Transverse colon (tissue), 4 donors: ENCODE measurements around the gene LEMD1. TPM values are rescaled to one million over a fixed set of nuclear protein-coding genes. Genes with fewer than 3 reads are reported as not detected.

Source experiments
- DNase-seq: peaks from one replicate; pipeline ENCODE4 v3.0.0-alpha.2; 2019
- H3K27ac ChIP-seq, 4 donors: fragments of 200-600 bp; sonication (generic); 2 replicates each; pipeline ENCODE4 v1.5.1; 2016 to 2018; ENCODE audit warnings: inconsistent platforms in 4 of 4
- H3K27me3 ChIP-seq: fragments of 200-600 bp; sonication (generic); 2 replicates; pipeline ENCODE4 v1.5.1; 2017; ENCODE audit warnings: inconsistent platforms
- H3K36me3 ChIP-seq, 4 donors: fragments of 200-600 bp; sonication (generic); 2 replicates each; pipeline ENCODE4 v1.5.1; 2017 to 2019; ENCODE audit warnings: inconsistent platforms in 4 of 4
- H3K4me1 ChIP-seq, 4 donors: fragments of 200-600 bp; sonication (generic); 2 replicates each; pipeline ENCODE4 v1.5.1; 2017 to 2020; ENCODE audit warnings: inconsistent platforms in 4 of 4
- H3K4me3 ChIP-seq, 4 donors: fragments of 200-600 bp; sonication (generic); 1 replicate in 1 of 4; 2 replicates in 3 of 4; pipeline versions ENCODE4 v1.5.1 to v1.6.1; 2017 to 2019; ENCODE audit warnings: inconsistent platforms in 4 of 4
- H3K9me3 ChIP-seq, 2 donors: fragments of 200-600 bp; sonication (generic); 2 replicates each; pipeline ENCODE4 v1.5.1; 2017 to 2019; ENCODE audit warnings: inconsistent platforms in 2 of 2
- EP300 ChIP-seq: sonication (generic); formaldehyde crosslinking; IDR thresholded peaks from one replicate; pipeline ENCODE4 v1.6.1; 2017; ENCODE audit warnings: antibody characterized with exemption, low read depth
- POLR2A ChIP-seq: fragments of 450-650 bp; IDR thresholded peaks from one replicate; pipeline ENCODE4 v1.6.1; 2016; ENCODE audit warnings: antibody characterized with exemption, mild to moderate bottlenecking, moderate library complexity
- POLR2AphosphoS5 ChIP-seq, 3 donors: sonication (generic); formaldehyde crosslinking; IDR thresholded peaks; one replicate each; pipeline ENCODE4 v1.6.1; 2016; ENCODE audit warnings: antibody characterized with exemption in 3 of 3
- WGBS, 2 donors: methylation state at CpG; one replicate each; pipeline ENCODE4 v1.1.5; 2018; ENCODE audit warnings: low coverage in 1 of 2; 5-methylcytosine and 5-hydroxymethylcytosine counted together
- in situ Hi-C, 4 donors: fragments of 200-750 bp; cut with MboI; loops; one replicate each; pipeline versions ENCODE4 v1.15.0 to v1.15.1; 2017; ENCODE audit warnings: low sequenced_read_pairs in 3 of 4, low pct_ligation_motif_present in 1 of 4, low pct_unique_long_range_greater_than_20kb in 1 of 4
- intact Hi-C: fragments of 100-400 bp; cut with DNase I; formaldehyde crosslinking; loops from one replicate; pipeline ENCODE4 v1.15.1; 2023; ENCODE audit warnings: low total_unique reads
- total RNA-seq, 4 donors: library from RNA; depleted of rRNA; stranded (reverse); fragments of >200 nt; gene quantifications; one replicate each; pipeline ENCODE4 v1.1.0, GENCODE V29; 2016
- TF ChIP-seq, protein P1 (sequence below), 5 experiments: fragments of 200-600 bp in 3 of 5; fragments of 450-650 bp in 2 of 5; sonication (generic) in 3 of 5; IDR thresholded peaks; 1 replicate in 2 of 5; 2 replicates in 3 of 5; pipeline ENCODE4 v1.5.1; 2016 to 2017; ENCODE audit warnings: antibody characterized with exemption in 5 of 5, inconsistent platforms in 3 of 5, mild to moderate bottlenecking in 2 of 5, moderate library complexity in 1 of 5

The LEMD1 gene
- total RNA-seq, 4 donors from 2014 or later, result not detected

- Histone ChIP-seq H3K4me1 (peaks cover 0 to 14% (median 5%) of the 10 kb centered on the region in 4 donors), H3K36me3 (no peaks in the 10 kb centered on the region), H3K27ac (no peak overlapping the region), H3K4me3 (no peak overlapping the region), H3K9me3 (no peaks in the 10 kb centered on the region), H3K27me3 (peaks cover 10% of the 10 kb centered on the region)
- whole genome bisulfite sequencing, 2 donors, result 51 to 53% methylated on average over 4 of the region's 4 CpGs
- DNase-seq, result no peak
- intact Hi-C loops (no loop called here), in situ Hi-C loops (no loop called here)
- TF ChIP-seq, protein P1, sequence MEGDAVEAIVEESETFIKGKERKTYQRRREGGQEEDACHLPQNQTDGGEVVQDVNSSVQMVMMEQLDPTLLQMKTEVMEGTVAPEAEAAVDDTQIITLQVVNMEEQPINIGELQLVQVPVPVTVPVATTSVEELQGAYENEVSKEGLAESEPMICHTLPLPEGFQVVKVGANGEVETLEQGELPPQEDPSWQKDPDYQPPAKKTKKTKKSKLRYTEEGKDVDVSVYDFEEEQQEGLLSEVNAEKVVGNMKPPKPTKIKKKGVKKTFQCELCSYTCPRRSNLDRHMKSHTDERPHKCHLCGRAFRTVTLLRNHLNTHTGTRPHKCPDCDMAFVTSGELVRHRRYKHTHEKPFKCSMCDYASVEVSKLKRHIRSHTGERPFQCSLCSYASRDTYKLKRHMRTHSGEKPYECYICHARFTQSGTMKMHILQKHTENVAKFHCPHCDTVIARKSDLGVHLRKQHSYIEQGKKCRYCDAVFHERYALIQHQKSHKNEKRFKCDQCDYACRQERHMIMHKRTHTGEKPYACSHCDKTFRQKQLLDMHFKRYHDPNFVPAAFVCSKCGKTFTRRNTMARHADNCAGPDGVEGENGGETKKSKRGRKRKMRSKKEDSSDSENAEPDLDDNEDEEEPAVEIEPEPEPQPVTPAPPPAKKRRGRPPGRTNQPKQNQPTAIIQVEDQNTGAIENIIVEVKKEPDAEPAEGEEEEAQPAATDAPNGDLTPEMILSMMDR (IDR thresholded peaks at IDR 0.05), result no peak
- TF ChIP-seq EP300 (no peak), POLR2A (no peak), POLR2AphosphoS5 (IDR thresholded peaks at IDR 0.05) (no peak)
These were observed 45.1 kb downstream of the LEMD1 start for GRCh38 chr1:205376739-205377138.

GRCh38 chr1:205375835-205376545, 45.9 kb downstream of the LEMD1 start:
- no peak overlapping the region for H3K27ac ChIP-seq
- no peak overlapping the region for H3K4me3 ChIP-seq
- DNase-seq, result peak; percentile 34
- H3K36me3 ChIP-seq, result no peaks in the 10 kb centered on the region
- TF ChIP-seq POLR2A, result no peak
- no peak for TF ChIP-seq POLR2AphosphoS5 (IDR thresholded peaks at IDR 0.05)
- TF ChIP-seq EP300, result no peak
- TF ChIP-seq, protein P1 (IDR thresholded peaks at IDR 0.05), result no peak
- WGBS, 2 donors, result 3 to 31% methylated on average over 4 to 6 of the region's 6 CpGs
- H3K27me3 ChIP-seq, result peaks cover 10% of the 10 kb centered on the region
- in situ Hi-C loops, result no loop called here
- no peaks in the 10 kb centered on the region for H3K9me3 ChIP-seq
- intact Hi-C loops, result no loop called here
- H3K4me1 ChIP-seq, result peaks cover 0 to 14% (median 5%) of the 10 kb centered on the region in 4 donors

DNA sequence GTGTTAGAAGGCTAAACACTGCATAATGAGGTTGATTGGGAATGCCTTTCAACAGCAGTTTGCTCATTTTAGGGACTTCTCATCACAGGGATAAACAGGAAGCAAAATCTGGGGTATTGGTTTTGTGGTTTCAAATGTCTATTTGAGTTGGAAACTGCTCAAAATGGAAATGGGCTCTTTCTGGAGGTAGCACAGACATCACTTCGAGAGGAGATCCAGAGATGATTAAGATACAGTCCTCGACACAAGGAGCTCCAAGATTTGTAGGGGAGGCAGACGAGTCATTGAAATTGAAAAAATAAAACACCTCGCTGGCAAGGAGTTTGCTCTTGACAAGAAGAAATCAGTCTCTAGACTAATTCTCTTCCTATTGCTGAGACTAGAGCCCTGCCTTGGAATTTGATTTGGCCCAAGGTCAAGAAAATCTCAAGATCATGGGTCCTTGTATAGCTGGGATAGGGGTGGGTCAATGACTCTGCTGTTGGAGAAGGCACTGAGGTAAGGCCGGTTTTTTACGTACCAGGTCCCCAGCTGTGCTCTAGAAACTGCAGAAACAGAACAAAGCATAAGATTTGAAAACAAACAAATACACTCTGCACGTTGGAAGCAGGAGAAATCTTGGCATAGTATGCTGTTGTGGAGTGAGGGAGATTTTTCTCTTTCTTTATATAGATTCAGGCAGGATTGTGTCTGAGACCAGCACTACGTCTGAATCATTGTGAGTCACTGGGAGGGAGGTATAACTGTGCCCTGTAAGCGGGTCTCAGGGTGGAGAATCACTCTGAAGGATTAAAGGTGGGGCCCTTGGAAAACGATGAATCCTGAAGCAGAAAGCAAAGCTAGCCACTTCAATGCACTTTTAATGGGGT, 47.4 kb downstream of the LEMD1 start:
- DNase-seq, result no peak
- Histone ChIP-seq H3K9me3 (no peaks in the 10 kb centered on the region), H3K27ac (no peak overlapping the region), H3K36me3 (no peaks in the 10 kb centered on the region), H3K4me3 (no peak overlapping the region), H3K4me1 (peaks cover 0 to 14% (median 5%) of the 10 kb centered on the region in 4 donors), H3K27me3 (peaks cover 7% of the 10 kb centered on the region)
- intact Hi-C loops (no loop called here), in situ Hi-C loops (no loop called here)
- 42 to 48% methylated on average over 8 to 10 of the region's 10 CpGs for WGBS, 2 donors
- no peak for TF ChIP-seq POLR2A
- TF ChIP-seq POLR2AphosphoS5 (IDR thresholded peaks at IDR 0.05), result no peak
- TF ChIP-seq EP300, result no peak
- TF ChIP-seq, protein P1 (IDR thresholded peaks at IDR 0.05), result no peak

DNA sequence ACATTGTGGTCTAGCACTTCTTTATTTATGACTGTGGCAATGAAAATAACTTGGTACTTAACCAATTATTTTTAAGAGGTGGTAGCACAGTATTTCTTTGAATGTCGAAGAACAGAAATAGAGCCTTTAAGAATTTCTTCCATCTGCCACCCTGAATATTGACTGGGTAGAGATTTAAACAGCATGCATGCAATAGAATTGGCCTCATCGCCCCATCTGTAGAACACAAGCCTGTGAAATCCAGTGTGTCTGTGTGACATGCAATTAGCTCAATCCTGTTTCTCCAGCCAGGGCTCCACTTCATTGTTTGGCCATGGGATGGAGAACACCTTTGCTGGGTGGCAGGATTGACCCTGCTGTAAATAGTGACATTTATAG, 48.1 kb downstream of the LEMD1 start:
- in situ Hi-C loops (no loop called here), intact Hi-C loops (no loop called here)
- TF ChIP-seq POLR2AphosphoS5 (IDR thresholded peaks at IDR 0.05), result no peak
- TF ChIP-seq, protein P1 (IDR thresholded peaks at IDR 0.05), result no peak
- TF ChIP-seq POLR2A, result no peak
- no peak for TF ChIP-seq EP300
- WGBS, 2 donors, result 76 to 83% methylated on average over 1 to 2 of the region's 2 CpGs
- H3K9me3 ChIP-seq, result no peaks in the 10 kb centered on the region
- no peak overlapping the region for H3K27ac ChIP-seq
- H3K27me3 ChIP-seq, result peaks cover 7% of the 10 kb centered on the region
- H3K36me3 ChIP-seq, result no peaks in the 10 kb centered on the region
- no peak for DNase-seq
- H3K4me3 ChIP-seq, result no peak overlapping the region
- H3K4me1 ChIP-seq, result peaks cover 0 to 14% (median 5%) of the 10 kb centered on the region in 4 donors
